Suppressor macrophage (primary cell): ENCODE data around the gene VIT.

Source experiments
- DNase-seq, 4 experiments: peaks; one replicate each; pipeline ENCODE4 v3.0.0-alpha.2; 2020 to 2022

The VIT gene

DNA sequence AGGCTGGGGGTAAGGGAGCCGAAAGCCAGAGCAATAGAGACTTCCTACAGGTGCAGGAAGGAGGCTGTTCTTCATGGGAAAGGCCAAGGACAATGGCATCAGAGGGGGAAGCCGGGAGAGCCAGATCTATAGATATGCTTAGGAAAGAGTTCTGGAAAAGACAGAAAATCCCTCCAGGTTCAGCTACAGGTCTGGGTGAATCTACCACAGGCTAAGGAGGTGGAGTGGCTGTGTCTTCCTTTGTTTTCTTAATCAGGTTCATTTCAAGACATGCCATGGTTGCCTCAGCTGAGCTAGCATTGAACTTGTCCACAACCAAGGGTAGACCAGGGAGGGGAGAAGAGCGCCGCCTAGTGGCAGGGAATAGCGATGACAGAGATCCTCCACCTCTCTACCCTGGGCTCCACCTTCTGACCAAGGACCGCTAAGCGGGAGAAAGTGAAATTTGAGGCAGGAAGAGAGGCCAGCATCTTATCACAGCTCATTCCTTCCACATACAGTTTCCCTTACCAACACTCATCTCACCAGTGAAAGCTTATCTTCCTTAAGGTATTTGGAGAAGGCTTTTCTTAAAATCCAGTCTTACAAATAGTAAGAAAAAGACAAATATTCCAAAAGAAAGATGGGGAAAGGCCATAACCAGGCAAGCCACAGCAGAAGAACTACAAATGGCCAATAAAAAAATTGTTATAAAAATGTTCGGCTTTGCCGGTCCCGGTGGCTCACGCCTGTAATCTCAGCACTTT, 74.2 kb downstream of the VIT start:
- peak; percentile 64 to 84 (median 74) for DNase-seq

DNA sequence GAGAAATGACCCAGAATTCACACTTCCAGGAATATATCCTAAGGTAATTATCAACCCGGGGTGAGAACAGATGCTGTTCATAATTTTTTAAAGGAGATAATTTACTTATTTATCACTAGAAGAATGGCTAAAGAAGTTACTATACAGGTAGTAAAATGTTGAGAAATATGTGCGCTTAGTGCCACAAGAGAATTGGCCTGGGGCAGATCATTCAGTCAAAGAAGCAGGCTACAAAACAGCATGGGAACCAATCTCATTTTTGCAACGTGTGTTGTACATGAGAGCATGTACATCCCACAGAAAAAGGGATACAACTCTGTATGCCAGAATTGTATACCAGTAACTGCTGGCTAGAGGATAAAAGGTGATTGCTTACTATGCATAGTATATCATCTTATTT, 75.2 kb downstream of the VIT start:
- no peak for DNase-seq

DNA sequence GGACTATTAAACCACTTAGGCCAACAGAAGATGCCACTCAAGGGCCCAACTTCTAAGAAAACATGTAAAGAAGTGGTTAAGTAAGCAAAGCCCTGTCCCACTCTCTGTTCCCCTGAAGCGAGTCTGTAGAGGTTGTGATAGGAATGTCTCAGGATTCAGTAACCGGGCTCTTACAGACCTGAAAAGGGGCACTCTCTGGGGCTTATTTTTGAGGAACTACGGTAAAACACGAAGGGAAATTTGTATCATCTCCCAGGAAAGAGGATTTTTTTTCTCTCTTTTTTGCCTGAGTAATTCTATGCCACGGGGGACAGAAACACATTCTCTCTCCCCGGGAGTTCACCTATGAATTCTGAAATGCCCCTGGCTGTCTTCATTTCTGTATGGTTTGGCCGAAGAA, 77.4 kb downstream of the VIT start:
- DNase-seq = no peak

DNA sequence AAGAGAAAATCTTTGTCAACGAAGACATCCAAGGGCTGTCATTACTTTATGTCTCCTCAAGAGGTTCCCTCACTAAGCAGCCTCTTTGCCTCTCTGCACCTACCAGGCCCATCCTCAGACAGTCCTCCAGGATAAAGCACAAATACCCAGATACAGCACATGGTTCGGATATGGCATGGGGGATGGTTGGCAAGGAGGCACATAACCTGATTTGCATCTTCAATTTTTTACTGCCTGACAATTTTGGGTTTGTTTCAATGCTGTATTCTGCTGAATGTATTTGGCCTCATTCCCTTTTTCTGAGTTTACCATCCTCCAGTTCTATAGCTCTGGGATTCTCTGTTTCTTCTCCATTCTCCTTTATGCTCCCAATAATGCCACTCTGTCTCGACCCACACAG, 78.8 kb downstream of the VIT start:
- no peak for DNase-seq

DNA sequence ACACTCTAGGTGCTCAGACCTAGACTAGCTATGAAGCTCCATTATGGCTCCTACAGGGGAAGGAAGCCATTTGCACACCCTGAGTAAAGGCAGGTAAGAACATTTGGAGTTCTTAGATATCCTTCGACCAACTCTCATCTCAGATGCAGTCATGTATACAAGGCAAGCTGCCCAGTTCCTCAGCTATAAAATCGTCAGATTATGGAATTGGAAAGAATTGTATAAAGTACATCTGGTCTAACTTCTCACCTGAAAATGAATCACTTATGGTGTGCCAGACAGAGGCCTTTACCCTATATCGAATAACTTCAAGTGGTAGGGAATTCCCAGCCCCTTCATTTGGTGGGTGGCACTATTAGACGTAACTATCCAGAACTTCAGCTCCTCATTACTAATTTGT, 79.3 kb downstream of the VIT start:
- DNase-seq = no peak

DNA sequence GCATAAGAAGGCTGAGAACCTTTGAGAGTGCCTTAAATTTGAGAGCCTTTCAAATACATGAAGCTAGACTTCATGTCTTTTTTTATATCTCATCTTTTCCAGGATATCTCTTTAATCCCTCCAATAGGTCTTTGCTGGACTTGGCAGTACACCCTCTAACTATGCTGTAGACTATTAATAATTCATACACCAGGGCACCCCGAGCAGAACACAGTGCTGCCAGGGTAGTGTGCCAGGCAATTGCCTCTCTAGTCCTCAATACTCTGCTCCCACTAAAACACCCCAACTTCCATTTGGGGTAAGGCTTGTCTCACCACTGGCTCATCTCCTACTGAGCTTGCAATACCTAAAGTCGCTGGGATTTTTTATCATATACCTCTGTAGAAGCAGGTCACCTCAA, 80.8 kb downstream of the VIT start:
- no peak for DNase-seq

DNA sequence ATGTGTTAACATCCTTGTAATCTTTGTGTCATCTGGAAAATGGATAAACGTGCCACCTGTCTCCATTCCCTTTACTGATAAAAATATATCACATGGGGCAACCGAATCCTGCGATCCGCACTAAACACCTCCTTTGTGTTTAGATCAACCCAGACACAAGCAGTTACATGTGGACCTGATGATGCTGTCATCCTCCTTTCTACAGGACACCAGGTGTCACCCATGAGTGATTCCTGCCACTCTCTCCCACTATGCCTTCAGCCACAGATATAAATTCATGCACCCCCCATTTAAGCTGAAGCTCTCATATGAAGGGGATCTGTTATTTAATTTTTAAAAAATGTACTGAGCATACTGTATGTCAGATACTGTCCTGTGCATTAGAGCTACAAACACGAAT, 81.3 kb downstream of the VIT start:
- DNase-seq = no peak

DNA sequence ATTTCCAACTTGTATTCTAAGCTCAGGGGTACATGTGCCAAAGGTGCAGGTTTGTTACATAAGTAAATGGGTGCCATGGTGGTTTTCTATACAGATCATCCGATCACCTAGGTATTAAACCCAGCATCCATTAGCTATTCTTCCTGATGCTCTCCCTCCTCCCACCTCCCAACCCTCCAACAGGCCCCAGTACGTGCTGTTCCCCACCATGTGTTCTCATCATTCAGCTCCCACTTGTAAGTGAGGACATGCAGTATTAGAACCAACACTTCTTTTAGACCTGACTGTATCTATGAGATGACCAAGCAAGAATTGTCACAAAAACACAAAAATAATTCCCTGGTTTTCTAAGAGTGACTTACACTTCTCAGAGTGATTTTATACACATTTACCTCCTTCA, 83.0 kb downstream of the VIT start:
- no peak for DNase-seq

DNA sequence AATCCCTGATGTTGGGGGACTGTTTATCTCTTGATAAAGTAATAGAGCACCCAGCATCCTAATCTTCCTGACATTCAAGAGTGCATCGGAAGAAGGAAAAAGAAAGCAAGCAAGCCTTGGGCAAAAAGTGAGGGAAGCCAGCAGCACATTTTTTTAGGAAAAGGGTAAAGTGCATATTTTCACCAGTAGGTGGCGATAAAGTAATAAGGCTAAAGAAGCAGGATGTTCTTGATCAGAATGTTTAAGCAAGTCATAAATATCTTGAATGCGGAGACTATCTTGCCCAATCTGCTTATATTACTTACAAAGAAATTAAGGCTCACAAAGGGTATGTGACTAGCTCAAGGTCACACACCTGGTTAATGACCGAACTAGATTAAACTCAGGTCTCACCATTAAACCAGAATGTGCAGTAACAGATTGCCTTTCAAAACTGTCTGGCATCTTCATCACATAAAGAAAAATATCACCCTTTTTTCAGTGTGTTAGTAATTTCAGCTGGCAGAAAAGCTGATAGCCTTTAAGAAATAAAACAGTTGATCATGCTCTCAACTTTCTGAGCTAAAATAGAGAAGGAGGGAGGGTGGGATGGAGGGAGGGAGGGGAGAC, 83.8 kb downstream of the VIT start:
- DNase-seq = peak; percentile 25 to 81 (median 61)

DNA sequence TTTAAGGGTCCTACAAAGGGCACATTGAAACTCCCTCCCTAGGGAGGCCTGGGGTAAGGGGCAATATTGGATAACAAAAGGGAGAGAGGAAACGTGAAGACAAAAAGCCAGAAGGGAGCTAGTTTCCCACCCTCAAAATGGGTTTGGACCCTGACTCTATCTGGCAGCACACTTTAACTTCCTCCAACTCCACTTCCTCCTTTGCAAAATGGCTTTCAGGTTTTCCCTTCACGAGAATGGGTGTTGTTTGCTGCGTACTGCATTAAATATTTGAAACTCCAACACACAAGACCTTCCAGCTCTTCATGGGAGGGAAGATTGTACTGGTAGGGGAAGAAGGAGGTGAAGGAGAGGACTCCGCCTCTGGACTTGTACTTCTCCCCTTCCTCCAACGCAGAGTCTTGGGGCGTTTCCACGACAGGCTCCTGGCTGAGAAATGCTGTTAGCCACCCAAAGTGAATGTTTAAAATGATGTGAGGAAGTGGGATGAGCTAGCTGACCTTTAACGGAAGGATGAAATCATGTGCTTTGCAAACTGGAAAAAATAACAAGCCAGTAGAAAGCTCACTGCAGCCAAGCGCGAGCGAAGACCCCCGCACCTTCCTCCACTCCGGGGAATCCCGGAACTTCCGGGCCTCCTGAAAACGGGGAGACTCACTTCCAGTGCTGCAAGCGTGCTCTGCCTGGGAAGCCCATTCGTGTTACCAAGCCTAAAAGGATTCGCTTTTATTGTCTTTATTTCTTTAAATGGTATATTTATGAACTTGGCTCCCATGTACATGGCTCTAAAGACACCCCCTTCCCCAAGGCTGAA, 85.6 kb downstream of the VIT start:
- peak; percentile 6 to 36 (median 22) for DNase-seq

DNA sequence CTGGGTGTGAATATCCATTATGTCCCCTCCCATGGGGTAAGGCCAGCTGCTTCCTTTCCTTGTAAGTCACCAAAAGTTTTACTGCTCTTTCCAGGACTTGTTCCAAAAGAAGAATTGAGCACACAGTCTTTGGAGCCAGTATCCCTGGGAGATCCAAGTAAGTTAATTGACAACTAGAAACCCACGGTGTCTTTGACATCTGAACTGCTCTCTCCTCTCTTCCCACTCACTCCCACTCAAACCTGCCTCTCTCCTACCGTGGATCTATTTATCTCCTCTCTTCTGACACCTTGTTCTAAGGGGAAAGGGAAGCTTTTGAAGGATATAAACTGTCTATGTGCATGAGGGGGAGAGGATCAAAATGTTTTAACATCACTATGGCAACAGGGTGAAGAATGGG, 86.7 kb downstream of the VIT start:
- DNase-seq = no peak

DNA sequence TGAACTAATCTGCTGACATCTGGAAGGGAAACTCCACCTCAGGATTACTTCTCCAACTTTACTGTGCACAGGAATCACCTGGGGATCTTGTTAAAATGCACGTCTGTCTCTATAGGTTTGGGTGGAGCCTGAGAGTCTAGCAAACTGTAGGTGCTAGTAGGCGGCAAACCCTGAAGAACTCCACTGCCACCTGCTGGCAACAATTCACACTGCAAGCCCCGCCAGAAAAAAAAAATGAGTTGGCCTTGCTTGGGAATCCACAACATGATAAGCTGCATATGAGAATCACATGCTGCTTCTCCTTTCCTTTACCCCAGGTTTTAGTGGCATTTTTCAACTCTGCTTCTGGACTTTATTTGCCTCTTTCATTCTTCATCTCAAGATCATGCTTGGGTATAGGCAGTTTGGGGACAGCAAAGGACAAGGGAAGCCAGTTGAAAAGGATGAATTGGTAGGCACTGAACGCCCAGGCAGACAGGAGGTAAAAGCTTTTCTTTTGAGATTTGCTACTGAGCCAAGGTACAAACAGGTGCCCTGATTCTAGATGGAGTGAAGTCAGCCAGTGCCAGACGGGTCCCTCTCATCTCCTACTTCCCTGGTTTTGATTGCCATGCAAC, 88.8 kb downstream of the VIT start:
- DNase-seq = peak; percentile 62 to 83 (median 64)

DNA sequence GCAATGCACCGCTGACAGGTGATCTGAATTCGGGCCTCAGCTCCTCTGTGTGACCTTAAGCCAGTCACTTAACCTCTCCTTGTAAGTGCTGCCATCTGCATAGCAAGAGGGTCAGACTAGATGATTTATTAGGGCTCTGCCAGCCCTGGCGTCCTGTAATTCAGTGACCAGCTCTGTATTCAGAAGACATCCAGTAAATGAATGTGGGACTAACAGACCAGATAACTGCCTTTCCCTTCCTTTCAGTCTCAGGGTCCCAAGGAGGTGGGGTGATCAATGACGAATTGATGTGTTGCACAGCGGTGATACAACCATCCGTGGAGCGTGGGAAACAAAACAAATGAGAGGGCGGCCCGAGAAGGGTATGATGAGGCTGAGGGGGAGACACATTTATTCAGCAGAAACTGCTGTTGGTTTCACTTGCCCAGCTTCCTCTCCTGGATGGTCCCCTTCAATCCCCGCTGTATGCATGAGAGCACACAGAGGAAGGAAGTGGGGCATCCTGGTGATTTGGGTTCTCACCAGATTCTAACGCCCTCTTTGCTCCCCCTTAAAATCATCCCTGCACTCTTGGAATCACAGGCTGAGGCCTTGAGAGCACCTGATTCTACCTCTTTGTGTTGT, 92.8 kb downstream of the VIT start:
- peak in 1 of 4 experiments; percentile 9 for DNase-seq

DNA sequence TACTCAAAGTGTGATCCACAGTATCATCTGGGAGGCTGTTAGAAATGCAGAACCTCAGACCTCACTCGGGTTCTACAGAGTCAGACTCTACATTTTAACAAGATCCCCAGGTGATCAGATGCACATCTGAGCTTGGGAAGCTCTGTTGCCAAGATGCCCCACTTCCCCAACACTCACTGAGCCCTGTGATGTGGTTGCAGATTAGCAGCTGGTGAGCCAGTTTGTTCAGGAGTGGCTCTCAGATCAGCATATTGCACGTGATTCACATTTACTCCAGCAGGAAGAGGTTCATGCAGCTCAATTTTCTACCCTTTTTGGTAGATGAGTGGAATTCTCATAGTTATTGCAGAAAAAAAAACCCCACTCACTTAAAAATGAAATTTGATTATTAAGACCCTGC, 96.4 kb downstream of the VIT start:
- no peak for DNase-seq

DNA sequence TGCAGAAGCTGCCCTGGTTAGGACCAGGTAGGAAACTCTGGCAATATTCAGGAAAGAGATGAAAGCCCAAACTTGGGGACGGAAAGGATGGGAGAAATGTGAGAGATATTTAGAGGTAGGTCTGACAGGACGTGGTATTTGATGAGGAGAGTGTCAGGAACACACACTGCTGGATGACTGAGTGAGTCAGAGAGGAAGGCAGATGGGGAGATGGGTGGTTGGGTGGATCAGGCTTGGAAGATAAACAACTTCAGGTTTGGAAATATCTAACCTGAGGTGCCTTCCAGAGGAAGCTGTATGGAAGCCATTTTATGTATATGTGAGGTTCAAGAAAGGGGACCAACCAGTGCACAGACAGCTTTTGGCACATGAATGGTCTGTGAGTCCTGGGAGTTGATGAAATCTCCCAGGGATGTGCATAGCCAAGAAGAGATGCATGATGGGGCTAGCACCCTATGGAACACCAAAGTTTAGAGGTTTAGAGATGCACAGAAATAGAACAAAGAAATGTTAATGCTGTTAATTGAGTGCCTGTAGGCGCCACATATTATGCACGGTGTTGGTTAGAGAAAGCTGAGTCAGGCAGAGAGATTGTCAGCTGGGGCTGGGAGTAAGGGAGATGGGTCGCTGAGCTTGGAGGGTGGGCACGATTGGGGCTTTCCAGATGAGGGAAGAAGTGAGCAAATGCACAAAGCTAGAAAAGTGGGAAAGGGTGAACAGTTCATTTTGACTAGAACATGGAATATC, 101.0 kb downstream of the VIT start:
- no peak for DNase-seq

DNA sequence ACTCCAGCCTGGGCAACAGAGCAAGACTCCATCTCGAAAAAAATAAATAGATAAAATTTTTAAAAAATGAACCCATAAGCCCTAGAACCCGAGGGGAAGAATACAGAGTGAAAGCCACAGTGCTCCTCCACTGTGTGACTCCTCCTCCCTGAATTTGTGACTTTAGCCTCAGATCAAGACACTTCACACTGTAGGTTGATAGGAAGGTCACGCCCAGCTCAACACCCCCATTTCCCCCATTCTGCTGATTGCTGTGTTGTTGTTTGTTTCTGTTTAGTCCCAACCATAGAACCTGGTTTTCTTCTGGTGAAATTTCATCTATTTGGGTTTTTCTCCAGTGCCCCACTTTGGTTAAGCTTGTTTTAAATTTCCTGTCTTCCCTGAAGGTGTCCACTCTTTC, 102.2 kb downstream of the VIT start:
- DNase-seq = no peak

DNA sequence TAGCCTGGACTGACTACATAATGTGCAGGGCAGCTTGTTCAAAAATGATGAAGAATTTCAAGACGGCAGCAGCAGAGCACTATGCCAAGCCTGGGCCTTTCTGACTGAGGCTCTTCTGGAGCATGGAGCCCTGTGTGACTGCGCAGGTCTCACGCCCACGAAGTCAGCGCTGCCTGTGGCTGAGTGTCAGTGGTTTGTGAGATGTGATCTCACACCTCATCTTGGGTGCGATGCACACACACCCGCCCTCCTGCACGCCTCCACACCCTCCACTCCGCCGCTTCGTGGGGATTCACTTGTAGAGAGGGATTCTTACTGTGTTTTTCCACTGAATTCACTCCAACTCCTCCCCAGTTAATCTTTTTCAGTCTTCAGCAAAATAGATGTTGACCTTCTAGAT, 103.9 kb downstream of the VIT start:
- no peak for DNase-seq

DNA sequence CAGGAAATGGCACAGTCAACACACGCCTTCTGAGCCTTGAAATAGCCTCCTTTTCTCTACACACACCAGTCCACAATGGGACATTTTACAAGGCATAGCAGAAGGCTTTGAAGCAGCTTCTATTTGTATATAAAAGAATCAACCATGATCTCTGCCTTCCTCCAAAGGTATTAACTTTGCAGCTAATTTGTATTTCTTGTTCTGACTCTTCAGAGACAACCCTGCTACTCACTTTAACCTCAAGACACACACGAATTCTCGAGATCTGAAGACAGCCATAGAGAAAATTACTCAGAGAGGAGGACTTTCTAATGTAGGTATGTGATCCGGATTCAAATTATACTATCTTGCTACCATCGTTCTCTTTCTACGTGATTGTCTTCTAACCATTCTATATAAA, 104.6 kb downstream of the VIT start:
- no peak for DNase-seq

DNA sequence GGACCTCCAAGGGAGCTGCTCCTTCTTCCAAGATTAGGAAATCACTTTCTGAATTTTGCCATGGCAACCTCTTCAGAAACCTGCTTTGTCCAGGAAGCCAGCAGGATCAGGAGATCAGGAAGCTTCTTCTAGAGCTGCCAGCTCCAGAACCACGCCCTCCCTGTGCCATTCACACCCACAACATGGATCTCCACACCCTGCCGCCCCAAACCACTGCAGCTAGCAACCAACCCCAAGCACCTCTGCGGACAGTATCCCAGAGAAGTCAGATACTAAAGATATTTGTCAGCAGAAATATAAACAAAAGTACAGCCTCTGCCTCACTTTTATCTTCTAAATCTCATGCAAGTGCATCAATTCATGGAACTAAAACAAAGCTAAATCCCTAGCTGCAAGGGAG, 106.4 kb downstream of the VIT start:
- no peak for DNase-seq

DNA sequence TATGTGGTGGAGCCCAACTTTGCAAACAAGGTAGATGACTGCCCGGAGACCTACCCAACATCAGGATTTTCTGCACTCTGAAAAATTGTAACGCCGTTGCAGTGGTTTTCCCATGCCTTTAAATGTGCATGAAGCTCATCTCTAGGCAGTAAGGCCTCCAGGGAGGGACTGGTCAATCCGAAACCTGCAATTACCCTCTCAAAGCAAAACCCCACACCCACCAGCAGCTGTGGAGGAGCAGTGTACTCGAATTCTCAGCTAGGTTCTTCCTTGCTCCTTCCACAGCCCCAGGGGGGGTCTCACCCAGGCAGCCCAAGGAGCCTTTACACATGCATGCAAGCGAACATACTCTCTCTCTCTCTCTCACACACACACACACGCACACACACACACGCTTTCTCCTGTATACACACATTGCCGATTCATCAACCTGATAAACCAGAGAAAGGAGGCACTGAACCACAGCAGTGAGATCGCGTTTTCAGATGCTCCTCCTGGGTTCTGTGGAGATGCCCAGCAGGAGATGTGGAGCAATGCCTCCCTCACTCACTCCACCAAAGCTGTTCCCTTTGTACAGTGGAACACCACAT, 109.2 kb downstream of the VIT start:
- no peak for DNase-seq

DNA sequence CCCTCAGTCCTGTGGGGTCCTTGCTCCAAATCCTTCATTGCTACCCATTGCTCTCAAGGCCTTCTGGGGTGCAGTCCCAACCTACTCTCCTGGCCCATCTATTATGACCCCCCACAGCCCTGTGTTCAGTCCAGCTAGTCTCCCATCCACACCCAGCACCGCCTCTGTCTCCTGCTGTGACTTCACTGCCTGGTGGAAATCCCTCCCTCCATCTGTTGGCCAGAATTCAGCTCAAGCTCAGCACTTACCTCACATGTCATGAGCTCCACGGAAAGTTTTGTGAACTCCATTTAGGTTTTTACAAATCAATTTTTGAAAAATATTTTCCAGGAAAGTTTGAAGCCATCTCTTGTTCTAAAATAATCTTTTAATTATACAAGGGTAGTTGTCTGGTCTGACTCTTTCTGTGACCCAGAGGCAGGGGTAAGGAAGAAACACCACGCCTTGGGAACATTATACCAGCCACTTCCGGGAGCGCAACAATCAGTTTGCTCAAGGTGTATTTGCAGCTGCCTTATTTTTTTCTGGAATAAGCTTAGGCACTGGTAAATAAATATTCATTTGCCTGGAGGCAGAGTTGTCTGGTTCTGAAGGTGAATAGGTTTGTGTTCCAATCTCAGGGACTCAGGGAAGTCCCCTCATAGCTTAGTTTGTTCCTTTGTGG, 110.8 kb downstream of the VIT start:
- DNase-seq = no peak
